DOHH2 (cell line): ENCODE measurements around the gene GYG2.

Experiments used
- H3F3A ChIP-seq: fragments of 200-600 bp; sonication (generic), shearing (Covaris generic); 2 replicates; pipeline ENCODE4 v1.6.0; 2016; ENCODE audit warnings: antibody characterized with exemption, mild to moderate bottlenecking; ENCODE audit not compliant: control insufficient read depth, insufficient read depth
- H3K27ac ChIP-seq: fragments of 200-600 bp; sonication (generic); 2 replicates; pipeline ENCODE4 v1.5.1; 2014; ENCODE audit warnings: low read depth, mild to moderate bottlenecking, low read length, moderate library complexity
- H3K27me3 ChIP-seq: fragments of 200-600 bp; sonication (generic); 2 replicates; pipeline ENCODE4 v1.6.1; 2014; ENCODE audit warnings: mild to moderate bottlenecking, low read length, mixed read lengths; ENCODE audit not compliant: control insufficient read depth
- H3K36me3 ChIP-seq: fragments of 200-600 bp; sonication (generic); 2 replicates; pipeline ENCODE4 v1.6.1; 2014; ENCODE audit warnings: mild to moderate bottlenecking, low read length, moderate library complexity, mixed read lengths; ENCODE audit not compliant: control insufficient read depth
- H3K4me1 ChIP-seq: fragments of 200-600 bp; sonication (generic); 2 replicates; pipeline ENCODE4 v1.6.1; 2014; ENCODE audit warnings: mild to moderate bottlenecking, low read length, mixed read lengths; ENCODE audit not compliant: control insufficient read depth
- H3K4me2 ChIP-seq: fragments of 200-600 bp; sonication (generic); 2 replicates; pipeline ENCODE4 v1.6.0; 2014; ENCODE audit warnings: mild to moderate bottlenecking, low read length, moderate library complexity
- H3K4me3 ChIP-seq: fragments of 200-600 bp; sonication (generic); 2 replicates; pipeline ENCODE4 v1.5.1; 2014; ENCODE audit warnings: mild to moderate bottlenecking, low read length, mixed read lengths
- H3K79me2 ChIP-seq: fragments of 200-600 bp; sonication (generic); 2 replicates; pipeline ENCODE4 v1.6.1; 2014; ENCODE audit warnings: mild to moderate bottlenecking, low read length, mixed read lengths; ENCODE audit not compliant: control insufficient read depth
- H3K9me2 ChIP-seq: fragments of 200-600 bp; sonication (generic); replicated peaks from 2 replicates; pipeline ENCODE4 v1.6.1; 2014; ENCODE audit warnings: mild to moderate bottlenecking, low read length, mixed read lengths; ENCODE audit not compliant: control insufficient read depth
- H3K9me3 ChIP-seq: fragments of 200-600 bp; sonication (generic); 2 replicates; pipeline ENCODE4 v1.6.1; 2014; ENCODE audit warnings: antibody characterized with exemption, low read length, mixed read lengths; ENCODE audit not compliant: control insufficient read depth, insufficient read depth
- H4K20me1 ChIP-seq: fragments of 200-600 bp; sonication (generic); 2 replicates; pipeline ENCODE4 v1.6.0; 2014; ENCODE audit warnings: low read depth, mild to moderate bottlenecking, antibody characterized with exemption, low read length, moderate library complexity; ENCODE audit not compliant: control insufficient read depth, insufficient read depth
- EZH2phosphoT487 ChIP-seq: fragments of 200-600 bp; sonication (generic); IDR thresholded peaks from 2 replicates; pipeline ENCODE4 v1.6.1; 2017; ENCODE audit warnings: borderline replicate concordance, mild to moderate bottlenecking, antibody characterized with exemption, low read length, moderate library complexity, mixed read lengths
- TF ChIP-seq, protein P1 (sequence below): fragments of 200-600 bp; sonication (generic); IDR thresholded peaks from one replicate; pipeline ENCODE4 v1.5.1; 2014; ENCODE audit warnings: antibody characterized with exemption, mild to moderate bottlenecking, low read depth, low read length; ENCODE audit not compliant: poor library complexity, severe bottlenecking

GYG2 gene

DNA sequence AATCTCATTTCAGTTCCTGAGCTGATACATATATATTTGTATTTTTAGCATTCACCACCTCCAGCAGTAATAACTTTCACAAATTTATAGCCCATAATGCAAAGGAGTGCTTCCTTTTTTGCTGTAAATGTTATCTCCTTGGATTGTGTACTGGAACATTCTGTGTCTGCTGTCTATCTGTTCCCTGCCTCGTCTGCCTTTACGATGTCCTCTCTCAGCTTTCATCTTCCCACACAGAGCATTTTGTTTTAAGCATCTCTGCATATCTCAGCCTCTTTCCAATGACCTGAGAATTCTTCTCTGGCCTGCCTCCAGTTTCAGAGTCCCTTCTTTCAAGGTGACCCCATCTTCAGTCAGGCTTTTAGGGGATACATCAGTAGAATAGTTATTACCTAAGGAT is 43.1 kb downstream of the GYG2 start:
- Histone ChIP-seq H3K27me3 (no peaks in the 10 kb centered on the region), H3F3A (no peaks in the 10 kb centered on the region), H3K27ac (no peak overlapping the region), H4K20me1 (no peaks in the 10 kb centered on the region), H3K9me2 (no peaks in the 10 kb centered on the region), H3K4me2 (no peak overlapping the region), H3K4me3 (no peak overlapping the region), H3K4me1 (no peaks in the 10 kb centered on the region), H3K9me3 (no peaks in the 10 kb centered on the region), H3K36me3 (no peaks in the 10 kb centered on the region), H3K79me2 (no peaks in the 10 kb centered on the region)
- TF ChIP-seq, protein P1, sequence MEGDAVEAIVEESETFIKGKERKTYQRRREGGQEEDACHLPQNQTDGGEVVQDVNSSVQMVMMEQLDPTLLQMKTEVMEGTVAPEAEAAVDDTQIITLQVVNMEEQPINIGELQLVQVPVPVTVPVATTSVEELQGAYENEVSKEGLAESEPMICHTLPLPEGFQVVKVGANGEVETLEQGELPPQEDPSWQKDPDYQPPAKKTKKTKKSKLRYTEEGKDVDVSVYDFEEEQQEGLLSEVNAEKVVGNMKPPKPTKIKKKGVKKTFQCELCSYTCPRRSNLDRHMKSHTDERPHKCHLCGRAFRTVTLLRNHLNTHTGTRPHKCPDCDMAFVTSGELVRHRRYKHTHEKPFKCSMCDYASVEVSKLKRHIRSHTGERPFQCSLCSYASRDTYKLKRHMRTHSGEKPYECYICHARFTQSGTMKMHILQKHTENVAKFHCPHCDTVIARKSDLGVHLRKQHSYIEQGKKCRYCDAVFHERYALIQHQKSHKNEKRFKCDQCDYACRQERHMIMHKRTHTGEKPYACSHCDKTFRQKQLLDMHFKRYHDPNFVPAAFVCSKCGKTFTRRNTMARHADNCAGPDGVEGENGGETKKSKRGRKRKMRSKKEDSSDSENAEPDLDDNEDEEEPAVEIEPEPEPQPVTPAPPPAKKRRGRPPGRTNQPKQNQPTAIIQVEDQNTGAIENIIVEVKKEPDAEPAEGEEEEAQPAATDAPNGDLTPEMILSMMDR = no peak
- no peak for TF ChIP-seq EZH2phosphoT487

DNA sequence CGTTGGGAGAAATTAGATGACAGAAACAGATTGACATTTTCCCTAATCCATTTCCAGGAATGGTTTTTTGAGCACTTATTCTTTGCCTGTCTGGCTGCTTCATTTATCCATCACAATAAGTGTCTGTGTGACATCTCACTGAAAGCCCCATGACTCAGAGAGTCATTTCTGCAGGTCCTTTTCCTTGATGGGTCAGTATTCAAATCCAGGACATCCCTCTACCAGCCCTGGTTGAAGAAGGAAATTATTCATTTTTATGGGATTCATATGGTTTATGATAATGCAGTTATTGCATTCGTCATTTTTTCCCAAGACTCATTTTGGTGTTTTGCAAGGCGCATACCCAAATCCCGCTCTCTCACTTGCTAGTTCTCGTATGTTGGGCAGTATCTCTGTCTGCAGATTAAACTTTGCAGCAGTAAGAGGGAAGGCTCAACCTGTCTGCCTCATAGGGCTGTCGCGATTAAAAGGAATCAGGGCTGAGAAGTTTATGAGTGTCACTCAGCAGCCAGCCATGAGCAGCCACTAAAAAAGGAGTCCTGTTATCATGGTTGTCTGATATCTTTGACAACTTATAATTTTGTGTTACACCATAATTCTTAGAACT is 44.0 kb downstream of the GYG2 start:
- Histone ChIP-seq H3K9me3 (no peaks in the 10 kb centered on the region), H3K4me3 (no peak overlapping the region), H3K4me1 (no peaks in the 10 kb centered on the region), H3K4me2 (no peak overlapping the region), H3K79me2 (no peaks in the 10 kb centered on the region), H3K9me2 (no peaks in the 10 kb centered on the region), H4K20me1 (no peaks in the 10 kb centered on the region), H3K27me3 (no peaks in the 10 kb centered on the region), H3K36me3 (no peaks in the 10 kb centered on the region), H3K27ac (no peak overlapping the region), H3F3A (no peaks in the 10 kb centered on the region)
- no peak for TF ChIP-seq EZH2phosphoT487
- TF ChIP-seq, protein P1 = no peak

DNA sequence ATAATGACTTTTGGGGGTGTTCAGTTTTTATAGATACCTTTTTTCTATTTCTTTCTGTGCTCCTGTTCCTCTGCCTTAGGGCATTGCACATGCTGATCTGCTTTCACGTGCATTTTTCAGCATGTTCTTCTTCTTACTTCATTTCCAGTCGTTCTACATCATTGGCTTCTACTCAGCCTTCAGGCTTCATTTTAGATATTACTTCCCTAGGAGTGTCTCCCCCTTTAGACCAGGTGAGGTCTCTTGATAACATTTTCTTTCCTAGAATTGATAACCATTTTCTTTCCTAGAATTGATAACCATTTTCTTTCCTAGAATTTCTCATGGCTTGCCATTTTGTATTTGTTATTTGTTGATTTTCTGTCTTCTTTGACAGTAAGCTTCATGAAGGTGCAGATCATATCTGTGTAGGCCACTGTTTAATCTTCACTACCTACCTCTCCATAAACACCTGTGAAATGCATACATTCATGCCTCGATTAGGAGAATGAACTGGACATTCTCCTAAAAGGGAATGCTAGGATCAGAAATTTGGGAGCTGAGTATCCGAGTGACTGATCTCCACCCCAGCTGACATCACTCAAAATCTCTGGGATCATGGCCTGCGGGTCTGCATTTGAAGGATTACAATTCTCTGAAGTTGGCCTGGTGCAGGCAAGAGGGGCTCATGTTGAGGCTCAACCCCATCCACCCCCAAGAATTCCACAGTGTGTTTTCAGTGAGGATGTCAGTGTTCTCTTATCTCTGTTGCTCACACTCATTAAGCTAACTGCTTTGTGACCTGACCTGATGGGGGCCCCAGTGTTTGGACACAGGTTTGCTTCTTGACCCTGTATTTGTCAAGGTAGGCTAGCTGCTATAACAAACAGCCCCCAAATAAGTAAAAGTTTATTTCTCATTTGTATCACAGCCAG is 45.7 kb downstream of the GYG2 start:
- H3K27me3 ChIP-seq = no peaks in the 10 kb centered on the region
- H3K4me3 ChIP-seq = no peak overlapping the region
- H3K36me3 ChIP-seq = no peaks in the 10 kb centered on the region
- no peak overlapping the region for H3K4me2 ChIP-seq
- no peaks in the 10 kb centered on the region for H3K9me3 ChIP-seq
- no peaks in the 10 kb centered on the region for H3K79me2 ChIP-seq
- no peak overlapping the region for H3K27ac ChIP-seq
- no peak for TF ChIP-seq EZH2phosphoT487
- TF ChIP-seq, protein P1 = no peak
- no peaks in the 10 kb centered on the region for H3K4me1 ChIP-seq
- H3K9me2 ChIP-seq = no peaks in the 10 kb centered on the region
- no peaks in the 10 kb centered on the region for H4K20me1 ChIP-seq
- no peaks in the 10 kb centered on the region for H3F3A ChIP-seq
